HL-60 (cell line): Measurements from ENCODE around the gene DPH7.
A peak's percentile ranks its signal among the peaks of the same experiment; 100 is the strongest.
"Not testable (repeated sequence)": the region's sequence is repeated elsewhere in the genome, so short reads cannot be mapped to it uniquely, and the experiment has no call there.

ENCODE experiments used
- DNase-seq, 2 experiments: peaks; one replicate each; pipeline ENCODE4 v3.0.0-alpha.2; 2010 to 2020; ENCODE audit warnings: low read depth in 1 of 2, low spot score in 1 of 2
- H3K27ac ChIP-seq: fragments of 250-450 bp; sonication (Bioruptor Pico); replicated peaks from 2 replicates; pipeline ENCODE4 v1.5.1; 2020; ENCODE audit warnings: mild to moderate bottlenecking, moderate library complexity
- H3K27me3 ChIP-seq: fragments of 250-450 bp; sonication (Bioruptor Pico); 2 replicates; pipeline ENCODE4 v1.5.1; 2021; ENCODE audit warnings: mild to moderate bottlenecking, moderate library complexity; ENCODE audit not compliant: insufficient read depth, poor library complexity, severe bottlenecking
- H3K4me3 ChIP-seq: replicated peaks from 2 replicates; pipeline ENCODE4 v1.5.1; 2011; ENCODE audit warnings: mild to moderate bottlenecking, control low read depth, low read length; ENCODE audit not compliant: insufficient read depth
- CTCF ChIP-seq: IDR thresholded peaks from one replicate; pipeline ENCODE4 v1.5.1; 2011; ENCODE audit warnings: low read length, control low read depth, inconsistent platforms; ENCODE audit not compliant: insufficient read depth
- GABPA ChIP-seq: IDR thresholded peaks from 2 replicates; pipeline ENCODE4 v1.6.1; 2012; ENCODE audit warnings: low read depth
- POLR2AphosphoS5 ChIP-seq: IDR thresholded peaks from 2 replicates; pipeline ENCODE4 v1.6.1; 2012; ENCODE audit warnings: low read depth
- REST ChIP-seq: IDR thresholded peaks from 2 replicates; pipeline ENCODE4 v1.6.1; 2012; ENCODE audit warnings: low read depth; ENCODE audit not compliant: insufficient replicate concordance
- SPI1 ChIP-seq: IDR thresholded peaks from 2 replicates; pipeline ENCODE4 v1.6.1; 2012; ENCODE audit warnings: low read depth, mild to moderate bottlenecking, borderline replicate concordance

DPH7 gene

GRCh38 chr9:137574192-137574591, 4.5 kb downstream of the DPH7 start:
- H3K4me3 ChIP-seq = no peak overlapping the region
- DNase-seq = no peak
- H3K27me3 ChIP-seq = no peaks in the 10 kb centered on the region
- H3K27ac ChIP-seq = no peak overlapping the region
- TF ChIP-seq SPI1 = no peak

GRCh38 chr9:137570566-137570965, 8.2 kb downstream of the DPH7 start:
- Histone ChIP-seq H3K4me3 (no peak overlapping the region), H3K27me3 (no peaks in the 10 kb centered on the region), H3K27ac (no peak overlapping the region)
- no peak for DNase-seq
- TF ChIP-seq POLR2AphosphoS5 (no peak), CTCF (no peak), REST (no peak), GABPA (no peak), SPI1 (no peak)

GRCh38 chr9:137569609-137570203, 9.0 kb downstream of the DPH7 start:
- Histone ChIP-seq H3K27ac (no peak overlapping the region), H3K27me3 (no peaks in the 10 kb centered on the region), H3K4me3 (no peak overlapping the region)
- DNase-seq = no peak
- TF ChIP-seq REST = no peak
- TF ChIP-seq CTCF = no peak
- TF ChIP-seq POLR2AphosphoS5 = no peak

GRCh38 chr9:137568445-137568844, 10.3 kb downstream of the DPH7 start:
- H3K27ac ChIP-seq = peak overlapping the region; percentile 17; the same call in 1 of the 2 replicates
- not testable (repeated sequence) for H3K27me3 ChIP-seq, H3K4me3 ChIP-seq

GRCh38 chr9:137564817-137565411, 13.8 kb downstream of the DPH7 start:
- DNase-seq = no peak
- TF ChIP-seq POLR2AphosphoS5 = no peak
- no peak overlapping the region for H3K27ac ChIP-seq
- no peak overlapping the region for H3K4me3 ChIP-seq
- no peaks in the 10 kb centered on the region for H3K27me3 ChIP-seq

More at GRCh38 chr9:137568445-137568844, 10.3 kb downstream of the DPH7 start:
- peak in 1 of 2 experiments; percentile 14 for DNase-seq
